22Rv1 (cell line): Measurements from ENCODE around the gene COMMD1.
"Not testable (repeated sequence)": the region's sequence is repeated elsewhere in the genome, so short reads cannot be mapped to it uniquely, and the experiment has no call there.

Experiments
- ZFX ChIP-seq: fragments of 450-650 bp; IDR thresholded peaks from 2 replicates; pipeline ENCODE4 v1.6.1; 2017; ENCODE audit warnings: antibody characterized with exemption, borderline replicate concordance
- TF ChIP-seq, protein P1 (sequence below): fragments of 450-650 bp; IDR thresholded peaks from 2 replicates; pipeline ENCODE4 v1.5.1; 2017; ENCODE audit warnings: mild to moderate bottlenecking

DNA sequence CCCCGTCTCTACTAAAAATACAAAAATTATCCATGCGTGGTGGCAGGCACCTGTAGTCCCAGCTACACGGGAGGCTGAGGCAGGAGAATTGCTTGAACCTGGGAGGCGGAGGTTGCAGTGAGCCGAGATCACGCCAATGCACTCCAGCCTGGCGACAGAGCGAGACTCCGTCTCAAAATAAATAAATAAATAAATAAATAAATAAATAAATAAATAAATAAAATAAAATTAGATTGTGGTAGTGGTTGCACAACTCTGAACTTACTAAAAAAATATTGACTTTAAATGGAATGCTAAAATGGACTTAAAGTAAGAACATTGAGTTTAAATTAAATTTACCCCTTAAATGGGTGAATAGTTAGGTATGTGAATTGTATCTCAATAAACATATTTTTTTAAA is 255.2 kb downstream of the COMMD1 start:
- TF ChIP-seq, protein P1, sequence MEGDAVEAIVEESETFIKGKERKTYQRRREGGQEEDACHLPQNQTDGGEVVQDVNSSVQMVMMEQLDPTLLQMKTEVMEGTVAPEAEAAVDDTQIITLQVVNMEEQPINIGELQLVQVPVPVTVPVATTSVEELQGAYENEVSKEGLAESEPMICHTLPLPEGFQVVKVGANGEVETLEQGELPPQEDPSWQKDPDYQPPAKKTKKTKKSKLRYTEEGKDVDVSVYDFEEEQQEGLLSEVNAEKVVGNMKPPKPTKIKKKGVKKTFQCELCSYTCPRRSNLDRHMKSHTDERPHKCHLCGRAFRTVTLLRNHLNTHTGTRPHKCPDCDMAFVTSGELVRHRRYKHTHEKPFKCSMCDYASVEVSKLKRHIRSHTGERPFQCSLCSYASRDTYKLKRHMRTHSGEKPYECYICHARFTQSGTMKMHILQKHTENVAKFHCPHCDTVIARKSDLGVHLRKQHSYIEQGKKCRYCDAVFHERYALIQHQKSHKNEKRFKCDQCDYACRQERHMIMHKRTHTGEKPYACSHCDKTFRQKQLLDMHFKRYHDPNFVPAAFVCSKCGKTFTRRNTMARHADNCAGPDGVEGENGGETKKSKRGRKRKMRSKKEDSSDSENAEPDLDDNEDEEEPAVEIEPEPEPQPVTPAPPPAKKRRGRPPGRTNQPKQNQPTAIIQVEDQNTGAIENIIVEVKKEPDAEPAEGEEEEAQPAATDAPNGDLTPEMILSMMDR = not testable (repeated sequence)
- not testable (repeated sequence) for TF ChIP-seq ZFX
